Mucosa of descending colon (tissue), 3 donors: ENCODE data around the gene HOXD12. TPM values are rescaled to one million over a fixed set of nuclear protein-coding genes. Genes with fewer than 3 reads are reported as not detected.

ENCODE experiments used
- ATAC-seq: fragments of 200-7000 bp; cut with Tn5 transposase; one replicate; pipeline ENCODE4 v1.9.1; 2020; ENCODE audit warnings: mild to moderate bottlenecking, moderate library complexity
- DNase-seq, 3 donors: peaks; one replicate each; pipeline ENCODE4 v3.0.0-alpha.2; 2020
- H3K36me3 ChIP-seq: fragments of 200-600 bp; one replicate; pipeline ENCODE4 v1.8.0; 2021; ENCODE audit warnings: low read depth, mild to moderate bottlenecking
- H3K4me1 ChIP-seq: fragments of 200-600 bp; one replicate; pipeline ENCODE4 v1.8.0; 2021; ENCODE audit warnings: low read depth, mild to moderate bottlenecking
- H3K4me3 ChIP-seq: fragments of 200-600 bp; one replicate; pipeline ENCODE4 v1.8.0; 2021; ENCODE audit warnings: mild to moderate bottlenecking
- H3K9me3 ChIP-seq: fragments of 200-600 bp; one replicate; pipeline ENCODE4 v1.8.0; 2021; ENCODE audit warnings: mild to moderate bottlenecking
- CTCF ChIP-seq: fragments of 200-600 bp; IDR thresholded peaks from one replicate; pipeline ENCODE4 v1.8.0; 2022; ENCODE audit warnings: antibody characterized with exemption, mild to moderate bottlenecking
- intact Hi-C, 2 donors: fragments of 100-400 bp; cut with DNase I in 1 of 2; cut with micrococcal nuclease in 1 of 2; formaldehyde crosslinking; loops; one replicate each; pipeline versions ENCODE4 v1.11.0 to v1.11.1; 2022; cut with DNase I, micrococcal nuclease
- total RNA-seq, 3 donors: library from RNA; stranded (reverse); fragmentation: NEBNext Ultra II Directional in 2 of 3; extraction: Animal tissue kit (Norgen Biotek cat#: 25700) in 2 of 3; gene quantifications; one replicate each; pipeline versions ENCODE4 v1.2.1 to v1.2.4, GENCODE V29; 2021 to 2023
- donor health status: DM: no; HTN: no; CAD: no; lungs with moderate emphysema.
- donor health status: DM: no; HTN: no; CAD: no.
- donor health status: DM: no; HTN: yes; CAD: no.

Gene HOXD12
- total RNA-seq, 3 donors from 2014 or later = not detected

- H3K36me3 ChIP-seq = no peaks in the 10 kb centered on the region
- peaks cover 24% of the 10 kb centered on the region for H3K4me1 ChIP-seq
- TF ChIP-seq CTCF = no peak
- no peak for ATAC-seq
- no peak overlapping the region for H3K4me3 ChIP-seq
- no peak for DNase-seq
- intact Hi-C loops = no loop called here
- H3K9me3 ChIP-seq = no peaks in the 10 kb centered on the region
These were observed 5.7 kb upstream of the HOXD12 start for GRCh38 chr2:176093898-176094249.

GRCh38 chr2:176094349-176094748 is 5.2 kb upstream of the HOXD12 start:
- ATAC-seq (no peak), DNase-seq (no peak)
- TF ChIP-seq CTCF = no peak
- no peaks in the 10 kb centered on the region for H3K9me3 ChIP-seq
- peaks cover 24% of the 10 kb centered on the region for H3K4me1 ChIP-seq
- H3K36me3 ChIP-seq = no peaks in the 10 kb centered on the region
- intact Hi-C loops = no loop called here
- no peak overlapping the region for H3K4me3 ChIP-seq

- no peak for TF ChIP-seq CTCF
- Histone ChIP-seq H3K4me3 (no peak overlapping the region), H3K9me3 (no peaks in the 10 kb centered on the region), H3K4me1 (peaks cover 24% of the 10 kb centered on the region), H3K36me3 (no peaks in the 10 kb centered on the region)
- ATAC-seq (no peak), DNase-seq (no peak)
- intact Hi-C loops = loop anchor here in 1 of 2 donors (5.0 kb wide), 1 partner anchor 403 kb away; no protein-coding TSS in a partner anchor
These were observed 4.2 kb upstream of the HOXD12 start for GRCh38 chr2:176095421-176095820.

GRCh38 chr2:176096243-176096985 is 3.2 kb upstream of the HOXD12 start:
- intact Hi-C loops = loop anchor here in 1 of 2 donors (5.0 kb wide), 1 partner anchor 404 kb away; no protein-coding TSS in a partner anchor
- DNase-seq (no peak), ATAC-seq (no peak)
- Histone ChIP-seq H3K4me1 (peaks cover 24% of the 10 kb centered on the region), H3K36me3 (no peaks in the 10 kb centered on the region), H3K9me3 (no peaks in the 10 kb centered on the region), H3K4me3 (no peak overlapping the region)
- no peak for TF ChIP-seq CTCF

GRCh38 chr2:176096986-176097819 is 2.4 kb upstream of the HOXD12 start:
- H3K36me3 ChIP-seq = no peaks in the 10 kb centered on the region
- H3K9me3 ChIP-seq = no peaks in the 10 kb centered on the region
- peak; percentile 85 for TF ChIP-seq CTCF
- H3K4me1 ChIP-seq = peaks cover 24% of the 10 kb centered on the region
- DNase-seq (peak; percentile 71 to 80 (median 74)), ATAC-seq (peak; percentile 90)
- intact Hi-C loops = loop anchor here in 1 of 2 donors (5.0 kb wide), 1 partner anchor 405 kb away; no protein-coding TSS in a partner anchor
- H3K4me3 ChIP-seq = no peak overlapping the region
